ENCODE data around the gene PLEKHA6.

The PLEKHA6 gene

DNA sequence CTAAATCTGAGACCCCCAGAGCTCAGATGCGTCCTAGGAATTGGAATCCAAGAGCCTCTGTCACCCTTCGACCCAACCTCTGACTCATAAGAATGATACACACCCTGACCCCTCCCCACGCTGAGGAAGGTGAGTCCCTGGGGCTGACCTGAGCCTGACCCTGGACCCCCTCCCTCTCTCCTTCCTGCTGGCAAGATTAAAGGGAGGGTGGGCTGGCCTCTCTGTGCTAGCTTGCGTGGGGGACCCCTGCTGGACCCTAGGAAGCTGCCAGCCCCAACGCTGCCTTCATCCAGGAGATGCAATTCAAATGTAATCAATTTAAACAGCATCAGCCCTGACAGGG, 627 bp downstream of the PLEKHA6 start:
- Histone ChIP-seq H3K79me2 (ENCODE audit: low read length) (no peaks in the 10 kb centered on the region), H3K4me1 (ENCODE audit: low read length) (no peaks in the 10 kb centered on the region), H3K9ac (ENCODE audit: low read length) (no peak overlapping the region), H4K20me1 (ENCODE audit: insufficient read depth, low read length) (no peaks in the 10 kb centered on the region), H3K4me2 (ENCODE audit: low read depth, low read length) (no peak overlapping the region), H3F3A (ENCODE audit: insufficient read depth, low read length) (no peaks in the 10 kb centered on the region), H3K27me3 (replicated peaks; ENCODE audit: insufficient read depth, low read length) (peaks cover 13% of the 10 kb centered on the region), H3K27ac (ENCODE audit: low read length) (no peak overlapping the region), H3K36me3 (replicated peaks; ENCODE audit: insufficient read depth, low read length) (no peaks in the 10 kb centered on the region), H3K9me3 (replicated peaks; ENCODE audit: insufficient read depth, low read length) (no peaks in the 10 kb centered on the region), H3K4me3 (ENCODE audit: low read length) (no peak overlapping the region), H3K9me2 (replicated peaks; ENCODE audit: insufficient read depth, low read length) (no peaks in the 10 kb centered on the region), H2AFZ (ENCODE audit: low read length) (no peak overlapping the region)
- no peak for DNase-seq
- TF ChIP-seq EZH2phosphoT487 (IDR thresholded peaks at IDR 0.05; ENCODE audit: low read length) = no peak
- TF ChIP-seq, protein P1, sequence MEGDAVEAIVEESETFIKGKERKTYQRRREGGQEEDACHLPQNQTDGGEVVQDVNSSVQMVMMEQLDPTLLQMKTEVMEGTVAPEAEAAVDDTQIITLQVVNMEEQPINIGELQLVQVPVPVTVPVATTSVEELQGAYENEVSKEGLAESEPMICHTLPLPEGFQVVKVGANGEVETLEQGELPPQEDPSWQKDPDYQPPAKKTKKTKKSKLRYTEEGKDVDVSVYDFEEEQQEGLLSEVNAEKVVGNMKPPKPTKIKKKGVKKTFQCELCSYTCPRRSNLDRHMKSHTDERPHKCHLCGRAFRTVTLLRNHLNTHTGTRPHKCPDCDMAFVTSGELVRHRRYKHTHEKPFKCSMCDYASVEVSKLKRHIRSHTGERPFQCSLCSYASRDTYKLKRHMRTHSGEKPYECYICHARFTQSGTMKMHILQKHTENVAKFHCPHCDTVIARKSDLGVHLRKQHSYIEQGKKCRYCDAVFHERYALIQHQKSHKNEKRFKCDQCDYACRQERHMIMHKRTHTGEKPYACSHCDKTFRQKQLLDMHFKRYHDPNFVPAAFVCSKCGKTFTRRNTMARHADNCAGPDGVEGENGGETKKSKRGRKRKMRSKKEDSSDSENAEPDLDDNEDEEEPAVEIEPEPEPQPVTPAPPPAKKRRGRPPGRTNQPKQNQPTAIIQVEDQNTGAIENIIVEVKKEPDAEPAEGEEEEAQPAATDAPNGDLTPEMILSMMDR (IDR thresholded peaks at IDR 0.05; ENCODE audit: low read length) = no peak
- no peak for TF ChIP-seq EZH2 (optimal IDR thresholded peaks at IDR 0.05; ENCODE audit: low read depth, low read length)

DNA sequence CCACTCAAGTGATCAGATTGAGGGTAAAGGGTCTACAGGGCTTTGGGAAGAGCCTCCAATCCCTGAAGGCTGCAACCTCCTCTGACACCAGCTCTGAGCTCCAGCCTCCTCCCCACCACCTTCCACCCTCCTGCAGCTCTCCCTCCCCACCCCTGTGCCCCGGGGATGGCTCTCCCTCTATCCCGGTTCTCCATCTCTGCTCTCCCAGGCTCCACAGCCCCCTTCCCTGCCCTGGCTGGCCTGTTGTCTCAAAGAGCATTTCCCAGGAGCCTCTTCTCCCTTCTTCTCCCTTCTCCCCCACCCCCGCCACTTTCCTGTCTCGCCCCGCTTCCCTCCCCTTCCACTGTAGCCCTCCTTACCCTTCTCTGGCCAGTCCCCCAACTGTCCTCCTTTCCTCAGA, 1.1 kb downstream of the PLEKHA6 start:
- TF ChIP-seq, protein P1 (IDR thresholded peaks at IDR 0.05; ENCODE audit: low read length) = no peak
- TF ChIP-seq EZH2 (optimal IDR thresholded peaks at IDR 0.05; ENCODE audit: low read depth, low read length) (no peak), EZH2phosphoT487 (IDR thresholded peaks at IDR 0.05; ENCODE audit: low read length) (no peak)
- Histone ChIP-seq H3K4me2 (ENCODE audit: low read depth, low read length) (no peak overlapping the region), H3K4me3 (ENCODE audit: low read length) (no peak overlapping the region), H3K36me3 (replicated peaks; ENCODE audit: insufficient read depth, low read length) (no peaks in the 10 kb centered on the region), H3K27ac (ENCODE audit: low read length) (no peak overlapping the region), H4K20me1 (ENCODE audit: insufficient read depth, low read length) (no peaks in the 10 kb centered on the region), H3F3A (ENCODE audit: insufficient read depth, low read length) (no peaks in the 10 kb centered on the region), H3K27me3 (replicated peaks; ENCODE audit: insufficient read depth, low read length) (peaks cover 13% of the 10 kb centered on the region), H3K9me3 (replicated peaks; ENCODE audit: insufficient read depth, low read length) (no peaks in the 10 kb centered on the region), H3K9ac (ENCODE audit: low read length) (no peak overlapping the region), H3K4me1 (ENCODE audit: low read length) (no peaks in the 10 kb centered on the region), H2AFZ (ENCODE audit: low read length) (no peak overlapping the region), H3K9me2 (replicated peaks; ENCODE audit: insufficient read depth, low read length) (no peaks in the 10 kb centered on the region), H3K79me2 (ENCODE audit: low read length) (no peaks in the 10 kb centered on the region)
- DNase-seq = no peak

DNA sequence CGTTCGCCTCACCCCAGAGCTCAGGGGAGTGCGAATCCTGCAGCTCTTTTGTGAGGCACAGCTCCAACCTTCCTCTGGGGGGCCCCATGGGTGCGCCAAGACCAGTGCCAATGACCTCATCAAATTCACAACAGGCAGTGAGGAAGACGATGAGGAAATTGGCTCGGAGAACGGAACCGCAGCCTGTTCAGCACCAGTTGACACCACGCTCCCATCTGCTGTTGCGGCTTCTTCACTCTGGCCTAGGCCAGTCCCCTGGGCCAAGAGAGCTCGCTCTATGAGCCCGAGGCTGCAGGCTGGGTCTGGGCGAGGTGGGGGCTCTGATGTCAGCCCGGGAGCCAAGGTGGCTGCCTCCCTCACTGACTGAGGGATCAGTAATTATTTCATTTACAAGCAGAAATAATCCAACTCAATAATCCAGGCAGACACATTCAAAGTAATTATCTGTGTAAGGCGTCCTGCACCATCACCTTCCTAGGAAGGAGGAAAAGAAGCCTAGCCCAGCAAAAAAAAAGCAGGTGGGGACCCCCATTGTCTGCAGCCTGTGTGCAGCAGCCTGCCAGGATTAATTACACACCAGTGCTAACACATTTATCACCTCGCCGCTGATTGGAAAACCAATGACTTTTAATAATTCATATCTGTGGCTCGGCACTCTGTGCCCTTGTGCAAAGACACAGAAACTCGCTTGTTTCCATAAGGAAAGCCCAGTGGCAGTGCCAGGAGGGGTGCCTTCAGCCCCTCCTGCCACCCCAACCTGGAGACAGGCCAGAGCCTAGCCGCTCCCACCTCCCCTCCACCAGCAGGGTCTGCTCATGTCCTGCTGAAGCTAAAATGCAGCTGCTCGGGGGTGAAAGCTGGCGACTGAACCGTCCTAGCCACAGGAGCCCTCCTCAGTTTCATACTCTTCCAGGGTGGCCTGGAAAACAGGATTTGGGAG, 1.9 kb downstream of the PLEKHA6 start:
- no peak for DNase-seq
- Histone ChIP-seq H3K4me1 (ENCODE audit: low read length) (no peaks in the 10 kb centered on the region), H3F3A (ENCODE audit: insufficient read depth, low read length) (no peaks in the 10 kb centered on the region), H3K79me2 (ENCODE audit: low read length) (no peaks in the 10 kb centered on the region), H3K9me2 (replicated peaks; ENCODE audit: insufficient read depth, low read length) (no peaks in the 10 kb centered on the region), H3K4me2 (ENCODE audit: low read depth, low read length) (no peak overlapping the region), H3K27me3 (replicated peaks; ENCODE audit: insufficient read depth, low read length) (peaks cover 13% of the 10 kb centered on the region), H3K27ac (ENCODE audit: low read length) (no peak overlapping the region), H3K9ac (ENCODE audit: low read length) (no peak overlapping the region), H4K20me1 (ENCODE audit: insufficient read depth, low read length) (no peaks in the 10 kb centered on the region), H2AFZ (ENCODE audit: low read length) (no peak overlapping the region), H3K9me3 (replicated peaks; ENCODE audit: insufficient read depth, low read length) (no peaks in the 10 kb centered on the region), H3K4me3 (ENCODE audit: low read length) (no peak overlapping the region), H3K36me3 (replicated peaks; ENCODE audit: insufficient read depth, low read length) (no peaks in the 10 kb centered on the region)
- no peak for TF ChIP-seq EZH2 (optimal IDR thresholded peaks at IDR 0.05; ENCODE audit: low read depth, low read length)
- no peak for TF ChIP-seq EZH2phosphoT487 (IDR thresholded peaks at IDR 0.05; ENCODE audit: low read length)
- TF ChIP-seq, protein P1 (IDR thresholded peaks at IDR 0.05; ENCODE audit: low read length) = no peak

Measured in MM.1S (cell line).